Stimulated activated CD4-positive, alpha-beta T cell treated with anti-CD3 and anti-CD28 coated beads, Interleukin-2, amount 100 ng/mL, for 48 hours (primary cell): ENCODE results near the gene LIFR.

ENCODE experiments used
- DNase-seq, 2 donors: peaks; one replicate each; pipeline ENCODE4 v3.0.0-alpha.2; 2020

The LIFR gene

GRCh38 chr5:38431242-38431853, 125.1 kb downstream of the LIFR start:
- DNase-seq: no peak

- DNase-seq: no peak
Measured at GRCh38 chr5:38426986-38427950, 129.2 kb downstream of the LIFR start.

GRCh38 chr5:38426490-38426889, 130.0 kb downstream of the LIFR start:
- DNase-seq: no peak
